M059J (cell line): ENCODE data around the gene ZNF70. TPM values are rescaled to one million over a fixed set of nuclear protein-coding genes. Genes with fewer than 3 reads are reported as not detected.

ENCODE experiments used
- DNase-seq: peaks from one replicate; pipeline ENCODE4 v3.0.0-alpha.2; 2012; ENCODE audit warnings: low read depth
- total RNA-seq: library from RNA; depleted of rRNA; stranded (reverse); fragments of >200 nt; shearing (Covaris generic); gene quantifications from 2 replicates; pipeline ENCODE4 v1.2.3, GENCODE V29; 2014; rRNA removed

Gene ZNF70
- total RNA-seq, 1 experiment from 2014 or later = 2.7 TPM

DNA sequence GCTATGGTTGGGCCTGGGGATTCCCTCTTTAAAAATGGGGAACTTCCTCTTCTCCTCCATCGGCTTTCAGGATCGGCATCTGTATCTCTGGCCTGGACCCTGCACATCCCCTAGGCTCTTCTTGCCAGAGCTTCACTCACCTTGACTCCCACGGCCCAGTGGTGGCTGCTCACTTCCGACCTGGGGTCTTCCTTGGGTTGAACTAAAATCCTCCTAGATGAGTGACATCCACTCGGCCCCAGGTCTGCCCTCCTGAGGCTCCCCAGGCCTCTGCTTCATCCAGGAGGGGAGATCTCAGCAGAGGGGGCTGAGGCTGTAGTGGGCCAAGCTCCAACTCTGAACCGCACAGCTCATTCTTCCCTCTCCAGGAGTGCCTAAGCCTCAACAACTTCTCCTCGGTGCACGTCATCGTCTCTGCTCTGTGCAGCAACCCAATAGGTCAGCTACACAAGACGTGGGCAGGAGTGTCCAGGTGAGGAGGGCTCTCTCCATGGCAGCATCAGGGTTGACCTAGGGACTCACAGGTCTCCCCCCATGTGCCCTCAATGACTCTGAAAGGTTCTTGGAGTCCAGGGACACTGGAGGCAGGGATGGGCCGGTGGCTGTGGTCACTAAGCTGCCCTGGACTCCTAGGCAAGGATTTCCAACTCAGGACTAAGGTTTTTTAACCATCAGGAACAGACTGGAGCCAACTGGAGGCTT, 56.8 kb downstream of the ZNF70 start:
- DNase-seq = no peak

DNA sequence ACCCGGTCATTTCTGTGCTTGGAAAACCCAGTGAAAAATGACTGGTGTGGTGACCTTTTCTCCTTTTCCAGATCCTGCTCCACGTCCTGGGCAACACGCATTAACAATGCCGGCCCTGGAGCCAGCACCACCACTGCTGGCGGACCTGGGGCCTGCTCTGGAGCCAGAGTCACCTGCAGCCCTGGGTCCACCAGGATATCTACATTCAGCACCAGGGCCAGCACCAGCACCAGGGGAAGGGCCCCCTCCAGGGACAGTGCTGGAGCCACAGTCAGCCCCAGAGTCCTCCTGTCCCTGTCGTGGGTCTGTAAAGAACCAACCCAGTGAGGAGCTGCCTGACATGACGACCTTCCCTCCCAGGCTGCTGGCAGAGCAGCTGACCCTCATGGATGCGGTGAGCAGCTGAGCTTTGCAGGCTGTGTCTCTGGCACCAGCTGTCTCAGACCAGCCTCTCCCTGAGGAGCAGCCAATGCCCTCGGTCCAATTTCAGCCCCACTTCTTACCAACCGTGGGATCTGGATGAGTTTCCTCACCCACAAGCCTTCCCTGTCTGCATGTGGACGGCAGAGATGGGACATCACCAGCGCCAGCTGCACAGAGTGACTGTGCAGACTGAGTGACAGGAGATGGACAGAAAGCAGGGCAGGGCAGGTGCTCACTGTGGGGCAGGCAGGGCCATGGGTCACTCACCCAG, 58.2 kb downstream of the ZNF70 start:
- no peak for DNase-seq

DNA sequence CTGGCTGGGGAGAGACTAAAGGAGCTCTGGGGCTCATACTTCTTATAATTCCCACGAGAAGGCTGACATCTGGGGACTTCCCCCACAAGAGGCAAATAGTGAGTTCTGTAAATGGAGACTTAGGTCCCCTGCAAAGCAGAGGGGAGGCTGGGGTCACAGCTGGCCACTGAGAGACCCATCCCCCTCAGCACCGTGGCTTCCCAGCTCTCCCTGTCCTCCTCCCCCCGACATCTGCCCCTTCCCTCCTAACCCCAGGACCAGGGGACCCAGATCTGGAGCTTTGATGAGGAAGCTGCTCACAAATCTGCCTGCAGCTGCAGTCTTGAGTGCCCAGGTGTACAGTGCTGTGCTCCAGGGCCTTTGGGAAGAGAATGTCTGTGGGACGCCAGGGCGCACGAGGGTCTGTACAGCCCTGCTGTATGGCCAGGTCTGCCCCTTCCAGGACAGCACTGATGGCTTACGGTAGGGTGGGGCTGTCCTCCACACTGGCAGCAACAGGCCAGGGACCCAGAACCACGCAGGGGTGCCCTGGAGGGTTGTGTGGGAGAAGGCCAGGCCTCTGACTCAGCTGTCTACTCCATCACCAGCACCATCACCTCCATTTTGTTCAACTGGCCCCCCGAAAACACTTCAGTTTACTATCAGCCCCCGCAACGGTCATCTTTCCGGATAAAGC, 59.0 kb downstream of the ZNF70 start:
- no peak for DNase-seq

DNA sequence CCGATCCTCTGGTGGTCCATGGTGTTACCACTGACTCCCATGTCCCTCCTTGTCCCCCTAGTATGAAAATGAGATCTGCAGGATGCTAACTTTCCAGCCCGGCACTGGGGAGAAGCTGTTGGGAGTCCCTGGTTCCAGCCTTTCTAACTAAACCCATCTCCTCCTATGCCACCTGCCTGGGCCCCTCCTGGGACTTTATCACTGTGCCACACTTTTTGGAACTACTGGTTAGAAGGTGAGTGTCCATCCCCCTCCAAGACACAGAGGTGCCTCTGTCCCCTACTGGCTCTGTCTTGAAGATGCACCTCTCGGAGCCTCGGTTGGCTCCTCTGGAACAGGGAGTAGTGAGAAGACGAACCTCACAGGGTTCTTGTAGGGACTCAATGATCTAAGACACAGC, 60.2 kb downstream of the ZNF70 start, which contains the start of gene RGL4:
RGL4 (plus strand) TSS at position 301 of the 400 bp plus-strand sequence. CDS start 1,018 bp downstream, outside the sequence.
- no peak for DNase-seq

- DNase-seq = no peak
These were observed 61.5 kb downstream of the ZNF70 start for GRCh38 chr22:23689414-23689813.

Other genes with a start within 250 kb of the ZNF70 start
- not detected in 2 replicates for gene IGLL1, start 170.8 kb downstream of the ZNF70 start, total RNA-seq
- gene DRICH1, start 118.8 kb downstream of the ZNF70 start, total RNA-seq = not detected in 2 replicates
- gene RGL4, start 60.1 kb downstream of the ZNF70 start, total RNA-seq = not detected in 2 replicates
- not detected in 2 replicates for gene VPREB3, start 3.3 kb upstream of the ZNF70 start, total RNA-seq
- gene C22orf15, start 11.9 kb upstream of the ZNF70 start, total RNA-seq = not detected in 2 replicates
- 1.9 and 2.8 TPM in 2 replicates for gene CHCHD10, start 16.9 kb upstream of the ZNF70 start, total RNA-seq
- 1.9 and 4.2 TPM in 2 replicates for gene MMP11, start 21.7 kb upstream of the ZNF70 start, total RNA-seq
- gene SMARCB1, start 35.9 kb upstream of the ZNF70 start, total RNA-seq = 42.5 and 54.0 TPM in 2 replicates
- 0.44 and 0.49 TPM in 2 replicates for gene DERL3, start 87.9 kb upstream of the ZNF70 start, total RNA-seq
- gene SLC2A11, start 106.8 kb upstream of the ZNF70 start, total RNA-seq = 9.5 and 16.4 TPM in 2 replicates
- 313 and 368 TPM in 2 replicates for gene MIF, start 143.3 kb upstream of the ZNF70 start, total RNA-seq
- gene GSTT2B, start 210.1 kb upstream of the ZNF70 start, total RNA-seq = 6.2 and 10.1 TPM in 2 replicates
- gene DDTL, start 215.8 kb upstream of the ZNF70 start, total RNA-seq = 3.7 and 4.1 TPM in 2 replicates
- gene DDT, start 223.3 kb upstream of the ZNF70 start, total RNA-seq = 133 and 197 TPM in 2 replicates
- 0.99 and 1.3 TPM in 2 replicates for gene GSTT2, start 229.0 kb upstream of the ZNF70 start, total RNA-seq